DND-41 (cell line): ENCODE results near the gene PDLIM5.

ENCODE experiments used
- EZH2 ChIP-seq: IDR thresholded peaks from 3 replicates; pipeline ENCODE4 v1.6.1; 2012; ENCODE audit warnings: borderline replicate concordance, low read depth, mild to moderate bottlenecking, moderate library complexity, low read length, inconsistent platforms; ENCODE audit not compliant: severe bottlenecking
- TF ChIP-seq, protein P1 (sequence below): IDR thresholded peaks from 2 replicates; pipeline ENCODE4 v1.5.1; 2012; ENCODE audit warnings: borderline replicate concordance, low read length, moderate library complexity, mild to moderate bottlenecking; ENCODE audit not compliant: poor library complexity, severe bottlenecking; ENCODE audit errors: extremely low read depth

DNA sequence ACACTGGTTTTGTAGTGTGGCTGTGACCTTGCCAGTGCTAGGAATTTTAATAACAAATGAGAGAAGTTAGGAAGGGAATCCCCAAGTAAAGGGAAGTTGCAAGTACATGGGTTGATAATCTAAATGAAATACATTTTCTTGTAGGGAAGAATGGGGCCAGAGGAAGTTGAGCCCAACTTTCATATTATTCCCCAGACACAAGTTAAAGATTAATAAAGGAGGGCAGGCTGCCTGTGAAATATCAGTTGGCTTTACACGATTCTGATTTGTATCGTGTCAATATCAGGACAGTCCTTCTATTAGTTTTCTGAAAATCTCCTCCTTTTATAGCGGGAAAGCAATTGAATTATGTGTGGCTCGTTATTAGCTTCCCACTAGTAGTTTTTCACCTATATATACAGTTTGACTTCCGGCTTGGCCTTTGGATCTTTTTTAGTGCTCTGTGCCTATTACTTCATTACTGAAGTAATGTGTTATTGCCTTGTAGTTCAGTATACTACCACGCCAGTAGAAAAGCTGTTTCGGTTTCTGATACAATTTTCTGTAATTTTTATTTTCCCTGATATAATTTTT is 1.7 kb downstream of the PDLIM5 start:
- no peak for TF ChIP-seq EZH2
- TF ChIP-seq, protein P1, sequence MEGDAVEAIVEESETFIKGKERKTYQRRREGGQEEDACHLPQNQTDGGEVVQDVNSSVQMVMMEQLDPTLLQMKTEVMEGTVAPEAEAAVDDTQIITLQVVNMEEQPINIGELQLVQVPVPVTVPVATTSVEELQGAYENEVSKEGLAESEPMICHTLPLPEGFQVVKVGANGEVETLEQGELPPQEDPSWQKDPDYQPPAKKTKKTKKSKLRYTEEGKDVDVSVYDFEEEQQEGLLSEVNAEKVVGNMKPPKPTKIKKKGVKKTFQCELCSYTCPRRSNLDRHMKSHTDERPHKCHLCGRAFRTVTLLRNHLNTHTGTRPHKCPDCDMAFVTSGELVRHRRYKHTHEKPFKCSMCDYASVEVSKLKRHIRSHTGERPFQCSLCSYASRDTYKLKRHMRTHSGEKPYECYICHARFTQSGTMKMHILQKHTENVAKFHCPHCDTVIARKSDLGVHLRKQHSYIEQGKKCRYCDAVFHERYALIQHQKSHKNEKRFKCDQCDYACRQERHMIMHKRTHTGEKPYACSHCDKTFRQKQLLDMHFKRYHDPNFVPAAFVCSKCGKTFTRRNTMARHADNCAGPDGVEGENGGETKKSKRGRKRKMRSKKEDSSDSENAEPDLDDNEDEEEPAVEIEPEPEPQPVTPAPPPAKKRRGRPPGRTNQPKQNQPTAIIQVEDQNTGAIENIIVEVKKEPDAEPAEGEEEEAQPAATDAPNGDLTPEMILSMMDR = no peak
